ENCODE data around the gene ZNF497.

ZNF497 gene

DNA sequence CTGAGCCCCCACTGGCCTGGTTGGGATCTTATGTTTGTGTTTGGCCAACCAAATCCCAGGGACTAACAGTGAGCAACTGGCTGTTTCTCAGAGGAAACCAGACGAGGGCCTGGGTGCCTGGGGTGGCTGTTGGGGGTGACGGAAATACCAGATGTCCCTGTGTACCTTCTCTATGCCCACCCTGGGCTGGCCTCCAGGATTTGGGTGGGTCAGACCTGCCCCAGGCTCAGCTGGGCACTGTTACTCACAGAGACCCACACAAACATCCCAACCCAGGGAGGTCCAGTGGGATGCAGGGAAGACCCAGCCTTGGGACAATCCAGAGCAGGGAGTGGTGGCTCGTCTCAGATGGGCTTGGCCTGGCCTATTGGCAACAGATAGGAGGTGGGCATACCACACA lies 26.9 kb downstream of the ZNF497 start:
- Histone ChIP-seq H3K27me3 (replicated peaks; ENCODE audit: insufficient read depth, low read length) (no peaks in the 10 kb centered on the region), H3K9ac (ENCODE audit: low read length) (no peak overlapping the region), H3K4me2 (ENCODE audit: low read depth, low read length) (no peak overlapping the region), H3K36me3 (replicated peaks; ENCODE audit: insufficient read depth, low read length) (0 out of 2 replicates have a peak, but pooled peaks cover 5% of the 10 kb centered on the region), H2AFZ (ENCODE audit: low read length) (no peak overlapping the region), H3K4me1 (ENCODE audit: low read length) (no peaks in the 10 kb centered on the region), H3K27ac (ENCODE audit: low read length) (no peak overlapping the region), H3K79me2 (ENCODE audit: low read length) (no peaks in the 10 kb centered on the region), H3K9me3 (replicated peaks; ENCODE audit: insufficient read depth, low read length) (no peaks in the 10 kb centered on the region), H3F3A (ENCODE audit: insufficient read depth, low read length) (no peaks in the 10 kb centered on the region), H3K9me2 (replicated peaks; ENCODE audit: insufficient read depth, low read length) (no peaks in the 10 kb centered on the region), H3K4me3 (ENCODE audit: low read length) (no peak overlapping the region), H4K20me1 (ENCODE audit: insufficient read depth, low read length) (no peaks in the 10 kb centered on the region)
- TF ChIP-seq, protein P1, sequence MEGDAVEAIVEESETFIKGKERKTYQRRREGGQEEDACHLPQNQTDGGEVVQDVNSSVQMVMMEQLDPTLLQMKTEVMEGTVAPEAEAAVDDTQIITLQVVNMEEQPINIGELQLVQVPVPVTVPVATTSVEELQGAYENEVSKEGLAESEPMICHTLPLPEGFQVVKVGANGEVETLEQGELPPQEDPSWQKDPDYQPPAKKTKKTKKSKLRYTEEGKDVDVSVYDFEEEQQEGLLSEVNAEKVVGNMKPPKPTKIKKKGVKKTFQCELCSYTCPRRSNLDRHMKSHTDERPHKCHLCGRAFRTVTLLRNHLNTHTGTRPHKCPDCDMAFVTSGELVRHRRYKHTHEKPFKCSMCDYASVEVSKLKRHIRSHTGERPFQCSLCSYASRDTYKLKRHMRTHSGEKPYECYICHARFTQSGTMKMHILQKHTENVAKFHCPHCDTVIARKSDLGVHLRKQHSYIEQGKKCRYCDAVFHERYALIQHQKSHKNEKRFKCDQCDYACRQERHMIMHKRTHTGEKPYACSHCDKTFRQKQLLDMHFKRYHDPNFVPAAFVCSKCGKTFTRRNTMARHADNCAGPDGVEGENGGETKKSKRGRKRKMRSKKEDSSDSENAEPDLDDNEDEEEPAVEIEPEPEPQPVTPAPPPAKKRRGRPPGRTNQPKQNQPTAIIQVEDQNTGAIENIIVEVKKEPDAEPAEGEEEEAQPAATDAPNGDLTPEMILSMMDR (IDR thresholded peaks at IDR 0.05; ENCODE audit: low read length), result no peak
- TF ChIP-seq EZH2phosphoT487 (IDR thresholded peaks at IDR 0.05; ENCODE audit: low read length), result no peak
- no peak for TF ChIP-seq EZH2 (optimal IDR thresholded peaks at IDR 0.05; ENCODE audit: low read depth, low read length)
- DNase-seq, result no peak

DNA sequence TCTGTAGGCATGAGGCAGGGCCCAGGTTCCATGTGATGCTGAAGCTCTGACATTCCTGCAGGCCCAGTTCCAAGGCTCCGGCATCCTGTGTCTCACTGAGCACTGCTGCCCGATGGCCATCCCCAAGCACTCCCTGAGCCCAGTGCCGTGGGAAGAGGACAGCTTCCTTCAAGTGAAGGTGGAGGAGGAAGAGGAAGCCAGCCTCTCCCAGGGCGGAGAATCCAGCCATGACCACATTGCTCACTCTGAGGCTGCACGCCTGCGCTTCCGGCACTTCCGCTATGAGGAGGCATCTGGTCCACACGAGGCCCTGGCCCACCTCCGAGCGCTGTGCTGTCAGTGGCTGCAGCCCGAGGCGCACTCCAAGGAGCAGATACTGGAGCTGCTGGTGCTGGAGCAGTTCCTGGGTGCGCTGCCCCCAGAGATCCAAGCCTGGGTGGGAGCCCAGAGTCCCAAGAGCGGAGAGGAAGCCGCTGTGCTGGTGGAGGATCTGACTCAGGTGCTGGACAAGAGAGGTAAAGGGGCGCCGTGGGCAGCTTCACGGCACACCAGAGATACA lies 27.8 kb downstream of the ZNF497 start:
- no peak overlapping the region for H3K4me3 ChIP-seq (ENCODE audit: low read length)
- 0 out of 2 replicates have a peak, but pooled peaks cover 5% of the 10 kb centered on the region for H3K36me3 ChIP-seq (replicated peaks; ENCODE audit: insufficient read depth, low read length)
- no peak for TF ChIP-seq EZH2 (optimal IDR thresholded peaks at IDR 0.05; ENCODE audit: low read depth, low read length)
- TF ChIP-seq, protein P1 (IDR thresholded peaks at IDR 0.05; ENCODE audit: low read length), result no peak
- no peak for TF ChIP-seq EZH2phosphoT487 (IDR thresholded peaks at IDR 0.05; ENCODE audit: low read length)
- H3K9me3 ChIP-seq (replicated peaks; ENCODE audit: insufficient read depth, low read length), result no peaks in the 10 kb centered on the region
- H2AFZ ChIP-seq (ENCODE audit: low read length), result no peak overlapping the region
- no peak overlapping the region for H3K4me2 ChIP-seq (ENCODE audit: low read depth, low read length)
- H3K79me2 ChIP-seq (ENCODE audit: low read length), result no peaks in the 10 kb centered on the region
- no peaks in the 10 kb centered on the region for H3K27me3 ChIP-seq (replicated peaks; ENCODE audit: insufficient read depth, low read length)
- no peak overlapping the region for H3K9ac ChIP-seq (ENCODE audit: low read length)
- no peaks in the 10 kb centered on the region for H4K20me1 ChIP-seq (ENCODE audit: insufficient read depth, low read length)
- no peaks in the 10 kb centered on the region for H3K4me1 ChIP-seq (ENCODE audit: low read length)
- no peaks in the 10 kb centered on the region for H3K9me2 ChIP-seq (replicated peaks; ENCODE audit: insufficient read depth, low read length)
- no peak overlapping the region for H3K27ac ChIP-seq (ENCODE audit: low read length)
- no peak for DNase-seq
- no peaks in the 10 kb centered on the region for H3F3A ChIP-seq (ENCODE audit: insufficient read depth, low read length)

DNA sequence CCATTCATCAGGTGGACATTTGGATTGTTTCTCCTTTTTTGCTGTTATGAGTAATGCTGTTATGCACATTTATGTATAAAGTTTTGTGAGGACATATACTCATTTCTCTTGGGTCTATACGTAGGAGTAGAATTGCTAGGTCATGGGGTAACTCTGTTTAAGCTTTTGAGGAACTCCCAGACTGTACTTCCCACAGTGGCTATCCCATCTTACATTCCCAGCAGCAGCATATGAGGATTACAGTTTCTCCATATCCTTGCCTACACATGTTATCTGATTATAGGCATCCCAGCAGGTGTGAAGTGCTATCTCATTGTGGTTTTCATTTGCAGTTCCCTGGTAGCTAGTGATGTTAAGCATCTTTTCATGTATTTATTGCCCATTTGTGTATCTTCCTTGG lies 29.9 kb downstream of the ZNF497 start:
- Histone ChIP-seq H3K9ac (ENCODE audit: low read length) (no peak overlapping the region), H3K36me3 (replicated peaks; ENCODE audit: insufficient read depth, low read length) (0 out of 2 replicates have a peak, but pooled peaks cover 5% of the 10 kb centered on the region), H3K9me2 (replicated peaks; ENCODE audit: insufficient read depth, low read length) (no peaks in the 10 kb centered on the region), H3K4me1 (ENCODE audit: low read length) (no peaks in the 10 kb centered on the region), H3K4me3 (ENCODE audit: low read length) (no peak overlapping the region), H2AFZ (ENCODE audit: low read length) (no peak overlapping the region), H3K79me2 (ENCODE audit: low read length) (peaks cover 6% of the 10 kb centered on the region; the same call in 1 of the 2 replicates), H3K4me2 (ENCODE audit: low read depth, low read length) (no peak overlapping the region), H3K27me3 (replicated peaks; ENCODE audit: insufficient read depth, low read length) (no peaks in the 10 kb centered on the region), H3K9me3 (replicated peaks; ENCODE audit: insufficient read depth, low read length) (no peaks in the 10 kb centered on the region), H3F3A (ENCODE audit: insufficient read depth, low read length) (no peaks in the 10 kb centered on the region), H3K27ac (ENCODE audit: low read length) (no peak overlapping the region), H4K20me1 (ENCODE audit: insufficient read depth, low read length) (no peaks in the 10 kb centered on the region)
- DNase-seq, result no peak
- TF ChIP-seq, protein P1 (IDR thresholded peaks at IDR 0.05; ENCODE audit: low read length), result no peak
- TF ChIP-seq EZH2phosphoT487 (IDR thresholded peaks at IDR 0.05; ENCODE audit: low read length) (no peak), EZH2 (optimal IDR thresholded peaks at IDR 0.05; ENCODE audit: low read depth, low read length) (no peak)

Measured in MM.1S (cell line).